HEK293 (cell line): ENCODE measurements around the gene PGC.

Experiments used
- BCL11B ChIP-seq: fragments of 450-650 bp; formaldehyde crosslinking; IDR thresholded peaks from 2 replicates; pipeline ENCODE4 v1.5.1; 2016; ENCODE audit warnings: low read depth, missing biosample characterization, missing genetic modification characterization
- GFI1B ChIP-seq: fragments of 450-650 bp; formaldehyde crosslinking; IDR thresholded peaks from 2 replicates; pipeline ENCODE4 v1.5.1; 2016; ENCODE audit warnings: missing biosample characterization, missing genetic modification characterization
- GLIS1 ChIP-seq: fragments of 450-650 bp; formaldehyde crosslinking; IDR thresholded peaks from 2 replicates; pipeline ENCODE4 v1.5.1; 2016; ENCODE audit warnings: missing biosample characterization, missing genetic modification characterization
- HOXD13 ChIP-seq: sonication (generic); formaldehyde crosslinking; IDR thresholded peaks from 2 replicates; pipeline ENCODE4 v1.8.0; 2022; ENCODE audit warnings: missing genetic modification reagents, borderline replicate concordance
- KLF1 ChIP-seq: fragments of 450-650 bp; formaldehyde crosslinking; IDR thresholded peaks from 2 replicates; pipeline ENCODE4 v1.5.1; 2016; ENCODE audit warnings: missing biosample characterization, missing genetic modification characterization
- KLF8 ChIP-seq: fragments of 450-650 bp; formaldehyde crosslinking; IDR thresholded peaks from 2 replicates; pipeline ENCODE4 v1.5.1; 2016; ENCODE audit warnings: missing biosample characterization, missing genetic modification characterization
- MZF1 ChIP-seq: fragments of 450-650 bp; formaldehyde crosslinking; IDR thresholded peaks from 2 replicates; pipeline ENCODE4 v1.5.1; 2017; ENCODE audit warnings: missing biosample characterization, missing genetic modification characterization, borderline replicate concordance
- SP2 ChIP-seq: fragments of 450-650 bp; formaldehyde crosslinking; IDR thresholded peaks from 2 replicates; pipeline ENCODE4 v1.5.1; 2016; ENCODE audit warnings: missing biosample characterization, missing genetic modification characterization
- TRIM28 ChIP-seq: IDR thresholded peaks from 2 replicates; pipeline ENCODE4 v1.6.1; 2011; ENCODE audit warnings: low read length, control low read depth, borderline replicate concordance
- ZFP41 ChIP-seq: fragments of 450-650 bp; formaldehyde crosslinking; IDR thresholded peaks from 2 replicates; pipeline ENCODE4 v1.5.1; 2016; ENCODE audit warnings: missing biosample characterization, missing genetic modification characterization, borderline replicate concordance
- ZNF221 ChIP-seq: fragments of 450-650 bp; formaldehyde crosslinking; IDR thresholded peaks from 2 replicates; pipeline ENCODE4 v1.5.1; 2017; ENCODE audit warnings: missing biosample characterization, missing genetic modification characterization, borderline replicate concordance
- ZNF24 ChIP-seq: fragments of 450-650 bp; formaldehyde crosslinking; IDR thresholded peaks from 2 replicates; pipeline ENCODE4 v1.5.1; 2016; ENCODE audit warnings: missing biosample characterization, missing genetic modification characterization
- ZNF302 ChIP-seq: fragments of 450-650 bp; formaldehyde crosslinking; IDR thresholded peaks from 2 replicates; pipeline ENCODE4 v1.5.1; 2016; ENCODE audit warnings: missing biosample characterization, missing genetic modification characterization, low read depth
- ZNF311 ChIP-seq: fragments of 450-650 bp; formaldehyde crosslinking; IDR thresholded peaks from 2 replicates; pipeline ENCODE4 v1.5.1; 2017; ENCODE audit warnings: missing biosample characterization, missing genetic modification characterization, borderline replicate concordance
- ZNF324 ChIP-seq: fragments of 450-650 bp; formaldehyde crosslinking; IDR thresholded peaks from 2 replicates; pipeline ENCODE4 v1.5.1; 2016; ENCODE audit warnings: missing biosample characterization, missing genetic modification characterization
- ZNF354C ChIP-seq: fragments of 450-650 bp; formaldehyde crosslinking; IDR thresholded peaks from 2 replicates; pipeline ENCODE4 v1.5.1; 2016; ENCODE audit warnings: missing biosample characterization, missing genetic modification characterization, low read depth, borderline replicate concordance
- ZNF394 ChIP-seq: fragments of 450-650 bp; formaldehyde crosslinking; IDR thresholded peaks from 2 replicates; pipeline ENCODE4 v1.5.1; 2016; ENCODE audit warnings: missing biosample characterization, missing genetic modification characterization, mild to moderate bottlenecking, moderate library complexity, borderline replicate concordance
- ZNF423 ChIP-seq: fragments of 450-650 bp; formaldehyde crosslinking; IDR thresholded peaks from 2 replicates; pipeline ENCODE4 v1.5.1; 2016; ENCODE audit warnings: missing biosample characterization, missing genetic modification characterization
- ZNF501 ChIP-seq: fragments of 450-650 bp; formaldehyde crosslinking; IDR thresholded peaks from 2 replicates; pipeline ENCODE4 v1.5.1; 2016; ENCODE audit warnings: missing biosample characterization, missing genetic modification characterization
- ZNF510 ChIP-seq: fragments of 450-650 bp; formaldehyde crosslinking; IDR thresholded peaks from 2 replicates; pipeline ENCODE4 v1.5.1; 2018; ENCODE audit warnings: mild to moderate bottlenecking, missing genetic modification characterization, missing biosample characterization; ENCODE audit not compliant: insufficient replicate concordance
- ZNF521 ChIP-seq: fragments of 450-650 bp; formaldehyde crosslinking; IDR thresholded peaks from 2 replicates; pipeline ENCODE4 v1.5.1; 2017; ENCODE audit warnings: missing biosample characterization, mild to moderate bottlenecking, missing genetic modification characterization
- ZNF561 ChIP-seq: fragments of 450-650 bp; IDR thresholded peaks from 2 replicates; pipeline ENCODE4 v1.5.1; 2018; ENCODE audit warnings: missing biosample characterization, missing genetic modification characterization, borderline replicate concordance
- ZNF596 ChIP-seq: fragments of 450-650 bp; IDR thresholded peaks from 2 replicates; pipeline ENCODE4 v1.5.0; 2018; ENCODE audit warnings: missing biosample characterization, mild to moderate bottlenecking, missing genetic modification characterization, moderate library complexity
- ZNF660 ChIP-seq: fragments of 450-650 bp; IDR thresholded peaks from 2 replicates; pipeline ENCODE4 v1.5.1; 2018; ENCODE audit warnings: missing biosample characterization, mild to moderate bottlenecking, missing genetic modification characterization
- ZNF707 ChIP-seq: fragments of 450-650 bp; formaldehyde crosslinking; IDR thresholded peaks from 2 replicates; pipeline ENCODE4 v1.5.1; 2016; ENCODE audit warnings: missing biosample characterization, missing genetic modification characterization
- ZNF791 ChIP-seq: fragments of 450-650 bp; formaldehyde crosslinking; IDR thresholded peaks from 2 replicates; pipeline ENCODE4 v1.5.1; 2016; ENCODE audit warnings: missing biosample characterization, missing genetic modification characterization
- ZSCAN30 ChIP-seq: fragments of 450-650 bp; IDR thresholded peaks from 2 replicates; pipeline ENCODE4 v1.5.1; 2018; ENCODE audit warnings: missing biosample characterization, mild to moderate bottlenecking, missing genetic modification characterization, moderate library complexity
- ZXDB ChIP-seq: fragments of 450-650 bp; formaldehyde crosslinking; IDR thresholded peaks from 2 replicates; pipeline ENCODE4 v1.5.1; 2016; ENCODE audit warnings: missing biosample characterization, missing genetic modification characterization
- TF ChIP-seq, protein P1 (sequence below): fragments of 450-650 bp; formaldehyde crosslinking; IDR thresholded peaks from 2 replicates; pipeline ENCODE4 v1.5.1; 2016; ENCODE audit warnings: missing biosample characterization, missing genetic modification characterization
- TF ChIP-seq, protein P2 (sequence below): fragments of 450-650 bp; IDR thresholded peaks from 2 replicates; pipeline ENCODE4 v1.5.1; 2018; ENCODE audit warnings: missing biosample characterization, missing genetic modification characterization
- TF ChIP-seq, protein P3 (sequence below): fragments of 450-650 bp; formaldehyde crosslinking; IDR thresholded peaks from 2 replicates; pipeline ENCODE4 v1.5.1; 2017; ENCODE audit warnings: missing biosample characterization, missing genetic modification characterization
- TF ChIP-seq, protein P4 (sequence below): fragments of 450-650 bp; formaldehyde crosslinking; IDR thresholded peaks from 2 replicates; pipeline ENCODE4; 2016; ENCODE audit warnings: missing biosample characterization, missing genetic modification characterization
- TF ChIP-seq, protein P5 (sequence below): fragments of 450-650 bp; formaldehyde crosslinking; IDR thresholded peaks from 2 replicates; pipeline ENCODE4 v1.5.1; 2016; ENCODE audit warnings: missing biosample characterization, missing genetic modification characterization

Gene PGC

DNA sequence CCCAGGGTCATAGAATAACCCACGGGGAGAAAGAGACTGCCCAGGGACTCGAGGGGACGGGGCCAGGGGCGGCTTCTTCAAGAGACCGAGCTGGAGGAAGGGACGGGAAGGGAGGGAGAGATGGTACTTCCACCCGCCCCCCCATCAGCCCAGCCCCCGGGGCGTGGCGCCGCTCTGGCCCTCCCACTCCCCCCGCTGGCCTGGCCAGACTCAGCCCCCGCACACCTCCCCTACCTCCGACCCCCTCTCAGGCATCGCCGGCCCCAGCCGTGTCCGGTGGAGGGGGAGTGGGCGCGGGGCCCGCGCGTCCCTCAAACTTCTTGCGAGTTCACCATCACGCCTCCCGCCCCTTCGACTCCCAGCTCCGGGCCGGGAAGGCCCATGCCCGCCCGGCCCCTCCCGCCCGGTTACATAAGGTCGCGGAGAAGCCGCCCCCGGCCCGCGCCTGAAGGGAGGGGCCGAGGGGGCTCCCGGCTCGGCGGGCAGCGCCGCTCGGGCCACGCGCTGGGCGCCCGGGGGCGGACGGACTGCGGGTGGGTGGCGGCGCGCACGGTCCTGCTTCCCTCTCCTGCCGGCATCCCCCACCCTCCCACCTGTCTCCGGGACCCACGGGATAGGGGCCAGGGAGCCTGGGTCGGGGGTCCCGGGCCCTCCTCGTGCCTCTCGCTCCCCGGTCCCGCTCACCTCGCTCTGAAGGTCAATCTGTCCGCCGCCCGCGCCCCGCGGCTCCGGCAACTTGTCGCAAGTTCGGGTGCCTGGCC, 12.4 kb downstream of the PGC start (continued):
- TF ChIP-seq, protein P1, sequence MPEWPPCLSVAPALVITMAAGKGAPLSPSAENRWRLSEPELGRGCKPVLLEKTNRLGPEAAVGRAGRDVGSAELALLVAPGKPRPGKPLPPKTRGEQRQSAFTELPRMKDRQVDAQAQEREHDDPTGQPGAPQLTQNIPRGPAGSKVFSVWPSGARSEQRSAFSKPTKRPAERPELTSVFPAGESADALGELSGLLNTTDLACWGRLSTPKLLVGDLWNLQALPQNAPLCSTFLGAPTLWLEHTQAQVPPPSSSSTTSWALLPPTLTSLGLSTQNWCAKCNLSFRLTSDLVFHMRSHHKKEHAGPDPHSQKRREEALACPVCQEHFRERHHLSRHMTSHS (tag by site-specific recombination): no peak
- TF ChIP-seq ZNF221 (tag by site-specific recombination) (no peak), ZNF660 (tag by site-specific recombination) (no peak), ZNF791 (tag by site-specific recombination) (no peak), ZXDB (tag by site-specific recombination) (no peak), ZNF302 (tag by site-specific recombination) (no peak), ZNF707 (no peak), KLF8 (tag by site-specific recombination) (peak; percentile 43; the same call in 1 of the 2 replicates), ZNF501 (tag by site-specific recombination) (no peak), ZNF510 (tag by site-specific recombination) (no peak), HOXD13 (CRISPR knock-in tag) (no peak), ZNF423 (tag by site-specific recombination) (no peak), ZNF521 (tag by site-specific recombination) (no peak), TRIM28 (no peak), ZNF596 (tag by site-specific recombination) (no peak), ZNF24 (tag by site-specific recombination) (no peak), BCL11B (0 out of 2 replicates have a peak, but pooled peaks have one; percentile 33), GLIS1 (tag by site-specific recombination) (peak; percentile 61), ZNF394 (no peak), MZF1 (no peak), ZFP41 (no peak), ZNF324 (tag by site-specific recombination) (no peak), ZNF311 (tag by site-specific recombination) (no peak), ZSCAN30 (no peak), SP2 (peak; percentile 69), KLF1 (tag by site-specific recombination) (peak; percentile 55), ZNF354C (tag by site-specific recombination) (no peak), ZNF561 (no peak), GFI1B (tag by site-specific recombination) (no peak)
- TF ChIP-seq, protein P2, sequence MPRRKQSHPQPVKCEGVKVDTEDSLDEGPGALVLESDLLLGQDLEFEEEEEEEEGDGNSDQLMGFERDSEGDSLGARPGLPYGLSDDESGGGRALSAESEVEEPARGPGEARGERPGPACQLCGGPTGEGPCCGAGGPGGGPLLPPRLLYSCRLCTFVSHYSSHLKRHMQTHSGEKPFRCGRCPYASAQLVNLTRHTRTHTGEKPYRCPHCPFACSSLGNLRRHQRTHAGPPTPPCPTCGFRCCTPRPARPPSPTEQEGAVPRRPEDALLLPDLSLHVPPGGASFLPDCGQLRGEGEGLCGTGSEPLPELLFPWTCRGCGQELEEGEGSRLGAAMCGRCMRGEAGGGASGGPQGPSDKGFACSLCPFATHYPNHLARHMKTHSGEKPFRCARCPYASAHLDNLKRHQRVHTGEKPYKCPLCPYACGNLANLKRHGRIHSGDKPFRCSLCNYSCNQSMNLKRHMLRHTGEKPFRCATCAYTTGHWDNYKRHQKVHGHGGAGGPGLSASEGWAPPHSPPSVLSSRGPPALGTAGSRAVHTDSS: no peak
- TF ChIP-seq, protein P3, sequence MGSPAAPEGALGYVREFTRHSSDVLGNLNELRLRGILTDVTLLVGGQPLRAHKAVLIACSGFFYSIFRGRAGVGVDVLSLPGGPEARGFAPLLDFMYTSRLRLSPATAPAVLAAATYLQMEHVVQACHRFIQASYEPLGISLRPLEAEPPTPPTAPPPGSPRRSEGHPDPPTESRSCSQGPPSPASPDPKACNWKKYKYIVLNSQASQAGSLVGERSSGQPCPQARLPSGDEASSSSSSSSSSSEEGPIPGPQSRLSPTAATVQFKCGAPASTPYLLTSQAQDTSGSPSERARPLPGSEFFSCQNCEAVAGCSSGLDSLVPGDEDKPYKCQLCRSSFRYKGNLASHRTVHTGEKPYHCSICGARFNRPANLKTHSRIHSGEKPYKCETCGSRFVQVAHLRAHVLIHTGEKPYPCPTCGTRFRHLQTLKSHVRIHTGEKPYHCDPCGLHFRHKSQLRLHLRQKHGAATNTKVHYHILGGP (tag by site-specific recombination): no peak
- TF ChIP-seq, protein P4, sequence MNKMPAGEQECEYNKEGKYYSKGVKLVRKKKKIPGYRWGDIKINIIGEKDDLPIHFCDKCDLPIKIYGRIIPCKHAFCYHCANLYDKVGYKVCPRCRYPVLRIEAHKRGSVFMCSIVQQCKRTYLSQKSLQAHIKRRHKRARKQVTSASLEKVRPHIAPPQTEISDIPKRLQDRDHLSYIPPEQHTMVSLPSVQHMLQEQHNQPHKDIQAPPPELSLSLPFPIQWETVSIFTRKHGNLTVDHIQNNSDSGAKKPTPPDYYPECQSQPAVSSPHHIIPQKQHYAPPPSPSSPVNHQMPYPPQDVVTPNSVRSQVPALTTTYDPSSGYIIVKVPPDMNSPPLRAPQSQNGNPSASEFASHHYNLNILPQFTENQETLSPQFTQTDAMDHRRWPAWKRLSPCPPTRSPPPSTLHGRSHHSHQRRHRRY (tag by site-specific recombination): no peak
- TF ChIP-seq, protein P5, sequence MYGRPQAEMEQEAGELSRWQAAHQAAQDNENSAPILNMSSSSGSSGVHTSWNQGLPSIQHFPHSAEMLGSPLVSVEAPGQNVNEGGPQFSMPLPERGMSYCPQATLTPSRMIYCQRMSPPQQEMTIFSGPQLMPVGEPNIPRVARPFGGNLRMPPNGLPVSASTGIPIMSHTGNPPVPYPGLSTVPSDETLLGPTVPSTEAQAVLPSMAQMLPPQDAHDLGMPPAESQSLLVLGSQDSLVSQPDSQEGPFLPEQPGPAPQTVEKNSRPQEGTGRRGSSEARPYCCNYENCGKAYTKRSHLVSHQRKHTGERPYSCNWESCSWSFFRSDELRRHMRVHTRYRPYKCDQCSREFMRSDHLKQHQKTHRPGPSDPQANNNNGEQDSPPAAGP: peak; percentile 11; the same call in 1 of the 2 replicates
